ENCODE results near the gene POC1A. TPM values are rescaled to one million over a fixed set of nuclear protein-coding genes. Genes with fewer than 3 reads are reported as not detected.

POC1A gene
- total RNA-seq, 1 experiment from 2014 or later: 29.0 TPM

DNA sequence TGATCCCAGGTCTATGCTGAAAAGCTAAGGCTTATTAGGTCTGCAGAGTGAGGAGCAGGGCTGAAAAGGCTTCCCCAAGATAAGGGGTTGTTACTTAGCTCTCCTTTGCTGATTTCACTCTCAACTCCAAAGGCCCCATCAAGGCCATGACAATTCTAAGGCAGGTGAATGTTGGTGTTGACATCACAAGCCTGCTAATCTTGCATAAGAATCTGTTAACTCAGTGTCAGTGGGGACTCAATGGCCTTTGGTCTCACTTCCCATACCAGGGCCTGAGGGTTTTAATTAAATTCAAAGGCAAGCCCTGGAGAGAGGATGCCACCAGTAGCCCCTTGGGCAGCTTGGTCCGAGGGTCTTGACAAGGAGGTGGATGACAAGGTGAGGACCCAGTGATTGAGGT is 34.3 kb upstream of the POC1A start:
- Histone ChIP-seq H3K9ac (ENCODE audit: extremely low read depth, insufficient read length, low read length) (no peak overlapping the region), H3T11ph (ENCODE audit: low read length) (no peak overlapping the region), H2BK12ac (ENCODE audit: insufficient read length, low read depth, low read length) (no peak overlapping the region), H3K56ac (ENCODE audit: insufficient read length, low read depth, low read length) (no peak overlapping the region), H3K4ac (ENCODE audit: low read depth, low read length) (no peak overlapping the region), H2BK5ac (ENCODE audit: insufficient read length, low read length) (no peak overlapping the region), H3K27me3 (ENCODE audit: insufficient read depth, low read length) (no peaks in the 10 kb centered on the region), H2BK15ac (ENCODE audit: low read depth, low read length) (no peak overlapping the region), H4K20me1 (ENCODE audit: control insufficient read depth, insufficient read depth, insufficient read length) (no peaks in the 10 kb centered on the region), H3K9me3 (ENCODE audit: control insufficient read depth, low read depth, low read length) (no peaks in the 10 kb centered on the region), H3K79me1 (ENCODE audit: insufficient read depth, low read depth, low read length, poor library complexity, severe bottlenecking) (no peaks in the 10 kb centered on the region), H3K4me1 (ENCODE audit: insufficient read depth, low read length) (no peaks in the 10 kb centered on the region), H3K4me2 (ENCODE audit: insufficient read depth, insufficient read length, low read length) (no peak overlapping the region), H2BK120ac (ENCODE audit: low read depth, low read length, poor library complexity, severe bottlenecking) (no peak overlapping the region), H4K8ac (replicated peaks; ENCODE audit: insufficient read length, low read depth, low read length) (no peak overlapping the region), H3K27ac (ENCODE audit: insufficient read length, low read depth, low read length) (no peak overlapping the region), H3K18ac (ENCODE audit: insufficient read length, low read depth, low read length) (no peak overlapping the region), H4K91ac (ENCODE audit: insufficient read length, low read depth, low read length) (no peak overlapping the region), H4K5ac (ENCODE audit: insufficient read length, low read depth, low read length) (no peak overlapping the region), H3K23me2 (ENCODE audit: insufficient read length, low read depth, low read length, poor library complexity, severe bottlenecking) (no peaks in the 10 kb centered on the region), H2BK20ac (ENCODE audit: low read depth, low read length, poor library complexity, severe bottlenecking) (no peak overlapping the region), H3K14ac (ENCODE audit: insufficient read depth, low read length) (no peak overlapping the region), H3K79me2 (ENCODE audit: insufficient read depth, low read length) (no peaks in the 10 kb centered on the region), H2AFZ (ENCODE audit: low read length) (no peak overlapping the region), H2AK5ac (ENCODE audit: insufficient read length, low read length) (no peak overlapping the region), H3K23ac (ENCODE audit: insufficient read length, low read depth, low read length) (no peak overlapping the region)
- no peak for TF ChIP-seq CTCF (conservative IDR thresholded peaks at IDR 0.05)
- no peaks in the 10 kb centered on the region for H3K9me3 Mint-ChIP-seq
- H3K27me3 Mint-ChIP-seq (ENCODE audit: low read depth): peaks cover 13% of the 10 kb centered on the region
- WGBS (ENCODE audit: extremely low coverage, insufficient read length, low lambda C conversion rate): no CpG with 5 or more reads among the region's 1 CpG
- H3K36me3 Mint-ChIP-seq (ENCODE audit: insufficient read depth in 1 of 3, low read depth in 3 of 3): no peaks in the 10 kb centered on the region
- H3K27ac Mint-ChIP-seq: no peak overlapping the region
- no peak for DNase-seq
- no peak overlapping the region for H3K4me3 Mint-ChIP-seq
- H3K4me1 Mint-ChIP-seq: peaks cover 7 to 12% of the 10 kb centered on the region in 2 experiments

All from H9 (cell line).